DMS 273 (cell line): ENCODE results near the gene KLHL42.
A peak's percentile ranks its signal among the peaks of the same experiment; 100 is the strongest.
"Not testable (repeated sequence)": the region's sequence is repeated elsewhere in the genome, so short reads cannot be mapped to it uniquely, and the experiment has no call there.

Experiments used
- DNase-seq: peaks from one replicate; lab custom pipeline; 2025; ENCODE audit not compliant: unreplicated experiment; lab: John Stamatoyannopoulos, UW

The KLHL42 gene, protein sequence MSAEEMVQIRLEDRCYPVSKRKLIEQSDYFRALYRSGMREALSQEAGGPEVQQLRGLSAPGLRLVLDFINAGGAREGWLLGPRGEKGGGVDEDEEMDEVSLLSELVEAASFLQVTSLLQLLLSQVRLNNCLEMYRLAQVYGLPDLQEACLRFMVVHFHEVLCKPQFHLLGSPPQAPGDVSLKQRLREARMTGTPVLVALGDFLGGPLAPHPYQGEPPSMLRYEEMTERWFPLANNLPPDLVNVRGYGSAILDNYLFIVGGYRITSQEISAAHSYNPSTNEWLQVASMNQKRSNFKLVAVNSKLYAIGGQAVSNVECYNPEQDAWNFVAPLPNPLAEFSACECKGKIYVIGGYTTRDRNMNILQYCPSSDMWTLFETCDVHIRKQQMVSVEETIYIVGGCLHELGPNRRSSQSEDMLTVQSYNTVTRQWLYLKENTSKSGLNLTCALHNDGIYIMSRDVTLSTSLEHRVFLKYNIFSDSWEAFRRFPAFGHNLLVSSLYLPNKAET

DNA sequence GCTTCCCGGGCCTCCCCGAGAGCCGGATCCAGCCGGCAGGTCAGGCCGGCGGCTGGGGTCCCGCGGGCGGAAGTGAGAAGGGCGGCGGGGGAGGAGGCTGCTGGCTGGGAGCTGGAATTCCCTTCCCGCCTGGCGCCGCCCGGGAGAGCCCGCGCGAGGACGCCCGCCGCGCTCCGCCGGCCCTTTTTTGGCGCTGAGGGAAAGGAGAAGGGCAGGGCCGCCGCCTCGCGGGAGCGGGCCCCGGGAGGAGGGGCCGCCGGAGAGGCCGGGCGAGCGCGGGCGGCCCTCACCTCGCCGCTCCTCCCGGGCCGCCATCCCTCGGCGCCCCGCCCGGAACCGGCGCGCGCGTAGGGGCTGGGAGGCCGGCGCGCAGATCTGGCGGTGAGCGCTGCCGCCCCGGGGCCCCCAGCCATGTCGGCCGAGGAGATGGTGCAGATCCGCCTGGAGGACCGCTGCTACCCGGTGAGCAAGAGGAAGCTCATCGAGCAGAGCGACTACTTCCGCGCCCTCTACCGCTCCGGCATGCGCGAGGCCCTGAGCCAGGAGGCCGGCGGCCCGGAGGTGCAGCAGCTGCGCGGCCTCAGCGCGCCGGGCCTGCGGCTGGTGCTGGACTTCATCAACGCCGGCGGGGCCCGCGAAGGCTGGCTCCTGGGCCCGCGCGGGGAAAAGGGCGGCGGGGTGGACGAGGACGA lies at the start of gene KLHL42, which contains the start of gene MANSC4:
Gene KLHL42 (plus strand): TSS at position 314 of the 692 bp plus-strand sequence. CDS start 98 bp downstream, at position 412.
Gene MANSC4 (minus strand): TSS at position 317 of the 692 bp plus-strand sequence. CDS start 8,960 bp downstream, outside the sequence.
- peak; percentile 85 for DNase-seq

DNA sequence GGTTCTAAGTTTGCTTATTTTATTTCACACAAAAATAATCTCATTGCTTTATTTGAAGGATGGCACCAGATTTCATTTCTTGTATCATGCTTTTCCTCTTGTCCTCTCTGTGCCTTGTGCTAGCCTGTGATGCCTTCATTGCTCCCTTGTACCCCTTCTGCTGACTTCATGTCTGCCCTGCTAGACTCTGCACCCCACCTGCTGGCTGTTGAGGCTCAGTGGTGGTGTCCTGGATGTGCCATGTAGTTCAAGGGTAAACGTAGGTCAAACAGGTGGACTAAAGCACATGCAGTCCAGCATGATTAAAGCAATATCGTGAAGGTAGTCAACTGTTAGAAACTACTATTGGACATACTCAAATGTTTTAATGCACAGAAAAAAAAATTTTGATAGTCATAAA lies 47.8 kb upstream of the KLHL42 start:
- DNase-seq: peak; percentile 2

DNA sequence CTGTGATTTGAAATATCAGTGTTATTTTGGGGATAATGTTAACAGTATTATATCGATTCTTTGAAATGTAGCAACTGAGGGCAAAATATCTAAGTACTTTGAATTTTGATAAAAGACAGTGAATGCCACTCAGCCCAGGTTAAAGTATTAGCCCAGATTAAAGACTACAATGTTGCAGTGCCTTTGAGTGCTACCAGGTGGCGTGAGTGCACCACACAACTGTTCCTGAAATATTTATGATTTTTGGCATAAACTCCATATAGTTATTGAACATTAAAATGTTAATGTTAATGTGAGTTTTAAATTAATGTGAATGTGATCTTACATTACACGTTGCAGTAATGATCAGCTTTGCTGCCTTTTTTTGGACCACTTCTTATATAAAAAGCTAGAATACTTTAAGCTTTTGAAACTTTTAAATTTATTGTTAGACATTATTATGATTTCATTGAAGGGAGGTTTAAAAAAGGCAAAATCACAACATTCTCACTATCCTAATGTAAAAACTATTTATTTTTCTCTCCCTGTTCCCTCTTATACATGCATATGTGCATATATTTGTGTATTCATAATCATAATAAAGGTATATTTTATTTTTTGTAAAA lies 46.9 kb upstream of the KLHL42 start:
- DNase-seq: peak; percentile 49

DNA sequence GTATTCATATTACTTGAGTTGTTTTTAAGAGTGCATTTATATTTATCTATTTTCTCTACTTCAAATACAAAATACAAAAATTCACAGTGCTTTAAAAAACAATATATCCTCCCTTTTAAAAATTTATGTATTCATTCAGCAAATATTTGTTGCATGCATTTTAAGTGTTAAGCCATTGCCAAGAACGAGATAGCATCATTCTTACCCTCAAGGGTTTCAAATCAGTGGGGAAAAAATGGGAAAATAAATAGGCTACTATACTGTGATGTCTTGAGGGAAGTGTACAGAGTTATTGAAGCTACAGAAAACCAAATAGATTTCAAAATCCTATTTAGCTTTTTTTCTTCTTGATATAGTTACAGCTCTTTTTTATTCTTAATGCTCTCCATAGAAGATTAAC lies 46.2 kb upstream of the KLHL42 start:
- no peak for DNase-seq

DNA sequence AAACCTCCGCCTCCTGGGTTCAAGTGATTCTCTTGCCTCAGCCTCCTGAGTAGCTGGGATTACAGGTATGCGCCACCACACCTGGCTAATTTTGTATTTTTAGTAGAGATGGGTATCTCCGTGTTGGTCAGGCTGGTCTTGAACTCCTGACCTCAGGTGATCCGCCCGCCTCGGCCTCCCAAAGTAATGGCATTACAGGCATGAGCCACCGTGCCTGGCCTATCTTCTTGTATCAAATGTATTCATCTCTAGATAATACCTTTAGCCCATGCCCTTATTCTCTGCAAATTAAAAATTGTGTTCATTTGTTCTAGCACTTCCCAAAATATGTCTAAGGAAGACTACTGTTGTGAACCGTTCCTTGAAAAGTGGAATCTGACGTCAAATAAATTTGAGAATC lies 45.7 kb upstream of the KLHL42 start:
- not testable (repeated sequence) for DNase-seq

DNA sequence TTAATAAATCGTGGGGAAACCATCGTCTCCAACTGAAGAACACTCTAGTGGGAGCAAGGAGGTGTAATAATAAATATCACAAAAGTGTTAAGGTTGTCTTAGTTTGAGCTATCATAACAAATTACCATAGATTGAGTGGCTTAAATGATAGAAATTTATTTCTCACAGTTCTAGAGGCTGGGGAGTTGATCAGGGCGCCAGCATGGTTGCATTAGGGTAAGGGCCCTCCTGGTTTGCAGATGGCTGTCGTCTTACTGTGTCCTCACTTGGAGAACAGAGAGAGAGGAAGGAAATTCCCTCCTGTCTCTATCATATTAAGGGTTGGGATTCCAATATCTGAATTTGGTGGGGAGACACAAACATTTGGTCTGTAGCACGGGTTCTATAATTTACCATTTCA lies 36.4 kb upstream of the KLHL42 start:
- no peak for DNase-seq

DNA sequence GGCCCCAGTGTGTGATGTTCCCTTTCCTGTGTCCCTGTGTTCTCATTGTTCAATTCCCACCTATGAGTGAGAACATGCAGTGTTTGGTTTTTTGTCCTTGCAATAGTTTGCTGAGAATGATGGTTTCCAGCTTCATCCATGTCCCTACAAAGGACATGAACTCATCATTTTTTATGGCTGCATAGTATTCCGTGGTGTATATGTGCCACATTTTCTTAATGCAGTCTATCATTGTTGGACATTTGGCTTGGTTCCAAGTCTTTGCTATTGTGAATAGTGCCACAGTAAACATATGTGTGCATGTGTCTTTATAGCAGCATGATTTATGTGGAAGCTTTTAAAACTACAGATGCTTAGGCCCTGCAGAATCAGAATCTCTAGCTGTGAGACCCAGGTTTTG lies 34.3 kb upstream of the KLHL42 start:
- not testable (repeated sequence) for DNase-seq

DNA sequence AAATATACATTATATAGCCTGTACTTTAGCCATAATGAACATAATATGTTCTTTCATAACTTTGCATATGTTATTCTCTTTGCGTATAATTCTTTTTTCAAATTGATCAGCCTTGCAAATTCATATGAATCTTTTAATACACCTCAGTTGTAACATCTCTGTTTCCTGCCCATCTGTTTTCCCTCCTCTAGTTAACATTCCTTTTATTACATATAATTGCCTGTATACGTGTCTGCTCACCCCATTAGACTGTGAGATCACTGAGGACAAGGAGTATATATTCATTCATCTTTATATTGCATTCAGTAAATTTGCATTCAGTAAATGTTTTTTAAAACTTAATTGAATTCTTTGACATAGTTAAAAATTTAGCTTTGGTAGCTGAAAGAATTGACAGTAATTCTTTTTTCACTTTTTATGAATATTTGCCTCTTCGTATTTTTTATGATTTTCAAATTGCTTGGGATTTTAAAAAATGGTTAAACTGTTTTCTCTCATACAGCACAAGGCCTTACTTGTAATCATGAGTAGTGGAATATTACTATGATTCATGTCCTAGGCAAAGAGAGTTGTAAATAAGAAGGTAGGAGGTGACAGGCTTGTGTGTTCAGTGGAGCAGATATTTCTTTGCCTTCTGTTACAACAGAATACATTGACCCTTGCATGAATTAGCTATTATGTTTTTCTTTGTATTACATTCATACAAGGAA lies 32.8 kb upstream of the KLHL42 start:
- DNase-seq: peak; percentile 3

DNA sequence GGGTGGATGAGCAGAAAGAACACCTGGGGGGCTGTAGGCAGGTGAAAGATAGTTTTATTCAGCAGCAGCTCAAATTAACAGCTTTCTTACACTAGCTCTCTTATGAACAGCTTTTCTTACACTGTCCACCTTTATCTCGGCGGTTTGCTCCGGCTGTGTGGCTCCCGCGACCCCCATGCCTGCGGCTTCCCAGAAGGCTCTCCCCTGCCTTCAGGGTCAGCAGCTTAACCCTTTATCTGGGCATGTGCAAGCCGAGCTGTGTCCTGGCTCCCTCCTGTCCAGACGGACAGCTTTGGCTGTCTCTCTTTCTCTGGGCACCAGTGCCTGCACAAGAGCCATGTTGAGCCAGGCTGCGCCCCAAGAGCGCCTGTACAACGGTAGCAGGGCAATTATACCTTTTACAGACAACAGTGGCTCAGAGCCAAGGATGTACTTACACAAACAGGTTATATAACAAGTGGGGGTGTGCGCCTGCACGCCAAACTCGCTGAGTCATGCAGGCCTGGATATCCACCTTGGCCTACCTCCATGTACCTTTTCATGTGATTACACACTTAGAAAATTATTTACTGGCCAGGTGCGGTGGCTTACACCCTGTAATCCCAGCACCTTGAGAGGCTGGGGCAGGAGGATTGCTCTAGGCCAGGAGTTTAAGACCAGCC lies 28.5 kb upstream of the KLHL42 start:
- peak; percentile 3 for DNase-seq

DNA sequence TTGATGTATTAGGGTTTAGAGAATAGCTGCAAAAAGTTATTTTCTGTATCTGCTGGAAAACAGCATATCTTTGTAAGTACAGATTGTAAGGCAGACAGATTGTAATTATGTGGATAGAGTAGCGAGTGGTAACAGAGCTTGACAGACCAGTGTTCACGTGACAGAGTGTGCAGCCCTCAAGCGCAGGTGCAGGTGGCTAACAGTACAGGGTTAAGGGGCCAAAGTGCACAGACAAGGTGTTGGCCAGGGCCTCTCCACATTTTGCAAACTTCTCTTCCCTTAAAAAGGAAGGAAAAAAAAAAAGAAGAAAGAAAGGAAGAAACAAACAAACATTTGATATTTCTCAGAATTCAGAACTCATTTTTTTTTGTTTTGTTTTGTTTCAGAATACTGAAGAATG lies 25.2 kb upstream of the KLHL42 start:
- DNase-seq: no peak

DNA sequence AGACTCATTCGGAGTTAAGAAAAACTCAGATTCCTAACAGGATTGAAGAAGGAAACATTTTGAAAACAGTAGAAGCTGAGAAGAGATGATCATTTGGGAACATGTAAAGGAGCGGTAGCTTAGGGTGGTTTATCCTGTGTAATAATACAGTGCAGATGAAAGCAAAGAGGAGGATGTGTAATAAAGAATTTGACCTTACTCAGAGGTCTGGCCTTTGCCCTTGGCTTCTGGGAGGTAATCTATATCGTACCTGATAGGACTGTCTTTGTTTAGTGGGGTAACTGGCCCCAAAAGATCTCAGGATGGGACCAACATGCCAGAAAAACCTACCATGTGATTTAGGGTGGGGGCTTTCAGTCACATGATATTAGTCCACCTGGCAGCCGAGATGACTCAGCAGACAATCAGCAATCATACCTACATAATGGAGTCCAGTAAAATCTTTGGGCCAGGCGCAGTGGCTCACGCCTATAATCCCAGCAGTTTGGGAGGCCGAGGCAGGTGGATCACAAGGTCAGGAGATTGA lies 23.3 kb upstream of the KLHL42 start:
- no peak for DNase-seq

DNA sequence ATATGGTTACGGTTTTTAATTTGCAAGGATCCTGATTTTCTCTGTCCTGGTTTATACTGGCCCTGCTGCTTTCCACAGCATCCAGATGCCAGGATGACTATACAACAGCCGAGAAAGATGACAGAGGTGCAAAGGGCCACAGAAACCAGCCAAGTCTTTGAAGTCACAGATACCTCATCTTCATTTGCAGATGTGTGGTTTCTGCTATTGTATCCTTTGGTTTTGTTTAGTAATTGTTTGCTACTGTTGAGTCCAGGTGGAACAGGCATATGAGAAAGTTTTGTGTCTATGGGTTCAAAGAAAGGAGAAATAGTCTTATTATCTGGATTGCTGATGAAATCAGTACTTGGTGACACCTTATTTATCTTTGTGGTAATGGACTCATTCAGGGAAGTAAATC lies 17.3 kb upstream of the KLHL42 start:
- no peak for DNase-seq

DNA sequence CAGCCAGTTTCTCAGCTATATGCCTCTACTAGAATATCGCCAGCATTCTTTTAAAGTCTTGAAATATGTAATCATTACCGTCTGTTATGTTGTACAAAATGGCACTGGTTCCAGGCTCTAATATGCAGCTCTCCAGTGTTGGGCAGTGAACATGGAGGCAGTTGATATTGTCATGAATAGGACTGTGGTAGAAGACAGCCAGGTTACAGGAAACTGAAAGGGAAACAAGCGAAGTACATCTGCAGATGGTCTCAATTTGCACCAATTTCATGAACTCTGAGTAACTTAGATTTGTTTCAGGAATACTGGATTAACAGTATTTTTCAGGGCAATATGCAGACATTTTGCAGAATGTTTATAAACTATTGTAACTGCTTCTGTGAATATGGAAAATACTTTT lies 13.4 kb upstream of the KLHL42 start:
- no peak for DNase-seq

DNA sequence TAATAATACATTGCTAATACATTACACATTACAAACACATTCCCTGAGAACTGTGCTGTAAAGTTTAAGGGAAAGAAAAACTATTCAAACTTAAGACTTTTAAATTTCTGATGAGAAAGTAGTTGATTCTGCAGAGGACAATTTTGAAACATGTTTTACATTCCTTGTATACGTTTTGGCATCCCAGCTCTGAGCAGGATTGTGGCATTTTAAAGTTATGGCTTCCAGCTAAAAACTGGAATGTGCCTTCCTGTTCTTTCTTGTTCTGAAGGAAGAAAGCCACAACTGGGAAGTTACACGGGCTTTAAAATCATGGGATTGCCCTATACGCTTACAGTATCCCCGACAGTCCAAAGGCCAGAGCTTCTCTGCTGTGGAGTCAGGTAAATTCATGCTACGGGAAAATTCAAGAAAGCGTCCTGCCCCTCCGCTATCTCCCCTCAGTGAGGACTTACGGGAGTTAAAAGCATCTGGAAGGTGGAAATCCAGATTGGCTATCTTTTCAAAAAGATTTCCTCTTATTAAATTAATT lies 10.8 kb upstream of the KLHL42 start:
- no peak for DNase-seq

DNA sequence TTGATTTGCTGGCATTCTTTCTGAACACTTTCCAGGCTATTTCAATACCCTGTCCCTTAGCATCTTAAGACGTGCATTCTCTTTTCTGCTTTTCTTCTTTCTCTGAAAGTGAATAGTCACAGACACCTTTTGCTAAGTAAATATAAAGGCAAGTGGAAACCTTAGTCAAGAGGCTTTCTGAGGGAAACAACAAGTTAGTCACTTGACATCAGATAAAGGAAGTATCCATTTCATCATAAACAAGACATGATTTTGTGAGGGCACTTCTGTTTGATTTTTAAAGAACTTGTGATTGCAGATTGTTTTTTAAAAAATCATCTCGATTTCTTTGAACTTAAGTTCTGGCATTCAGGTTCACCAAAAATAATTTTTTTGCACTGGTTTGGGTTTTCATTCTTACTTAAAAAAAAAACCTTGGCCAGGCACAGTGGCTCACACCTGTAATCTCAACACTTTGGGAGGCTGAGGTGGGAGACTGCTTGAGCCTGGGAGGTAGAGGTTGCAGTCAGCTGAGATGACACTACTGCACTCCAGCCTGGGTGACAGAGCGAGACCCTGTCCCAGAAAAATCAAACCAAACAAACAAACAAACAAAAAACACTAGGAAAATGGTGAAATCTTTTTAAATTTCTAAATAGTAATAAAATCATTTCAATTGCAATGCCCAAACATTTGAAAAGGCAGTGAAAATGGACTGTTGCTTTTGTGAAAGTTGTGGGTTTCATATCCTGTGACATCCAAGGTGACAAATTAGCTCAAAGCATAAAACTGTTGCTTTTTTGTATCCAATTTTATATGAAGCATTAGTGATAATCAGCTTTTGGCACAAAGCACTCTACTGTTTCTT lies 8.3 kb upstream of the KLHL42 start:
- no peak for DNase-seq

DNA sequence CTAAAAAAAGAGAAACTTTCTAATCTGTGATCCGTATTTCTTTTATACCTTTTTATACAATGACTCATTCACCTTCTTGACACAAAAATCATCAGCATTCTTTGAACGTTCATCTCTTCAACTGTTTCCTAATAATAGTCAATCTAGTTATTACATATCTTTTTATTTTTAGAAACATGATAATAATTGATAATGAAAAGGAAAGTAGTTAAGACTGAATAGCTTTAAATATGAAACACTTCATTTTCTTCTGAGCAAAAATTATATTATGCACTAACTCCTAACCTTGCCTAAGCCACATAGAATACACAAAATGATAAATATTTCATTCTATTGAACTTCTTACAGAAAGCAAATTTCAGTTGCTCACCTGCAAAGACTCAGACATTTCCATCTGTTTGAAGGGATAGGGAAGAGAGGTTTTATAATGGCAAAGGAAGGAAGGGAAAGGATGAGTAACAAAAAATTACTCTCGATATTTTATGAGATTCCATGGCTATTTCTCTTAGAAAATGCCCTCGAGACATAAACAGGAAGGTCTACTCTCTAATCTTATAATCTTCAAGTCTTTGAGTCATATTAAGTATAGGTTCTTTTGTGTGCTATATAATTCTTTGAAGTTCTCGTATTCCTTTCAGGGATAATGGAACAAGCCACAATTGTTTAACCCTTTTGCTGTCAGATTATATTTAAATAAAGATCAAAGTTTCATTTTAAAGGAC lies 7.5 kb upstream of the KLHL42 start:
- no peak for DNase-seq

DNA sequence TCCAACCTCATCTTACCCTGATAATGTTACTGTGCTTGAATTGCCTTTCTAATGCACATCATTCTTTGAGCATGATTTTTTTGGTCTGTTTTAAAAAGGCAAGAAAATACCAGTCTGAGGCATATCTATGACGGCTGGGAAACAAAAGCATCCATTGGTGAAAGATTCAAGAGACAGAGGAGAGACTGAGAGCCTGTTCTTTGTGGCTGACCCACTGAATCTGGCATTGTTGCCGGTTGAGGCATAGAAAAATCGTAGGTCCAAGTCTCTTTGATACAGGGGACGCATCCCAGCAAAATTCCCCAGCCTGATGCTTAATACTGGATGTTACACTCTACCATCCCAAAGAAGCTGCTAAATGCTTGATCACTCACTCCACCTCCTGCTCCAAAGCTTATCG lies 2.9 kb upstream of the KLHL42 start:
- DNase-seq: no peak

DNA sequence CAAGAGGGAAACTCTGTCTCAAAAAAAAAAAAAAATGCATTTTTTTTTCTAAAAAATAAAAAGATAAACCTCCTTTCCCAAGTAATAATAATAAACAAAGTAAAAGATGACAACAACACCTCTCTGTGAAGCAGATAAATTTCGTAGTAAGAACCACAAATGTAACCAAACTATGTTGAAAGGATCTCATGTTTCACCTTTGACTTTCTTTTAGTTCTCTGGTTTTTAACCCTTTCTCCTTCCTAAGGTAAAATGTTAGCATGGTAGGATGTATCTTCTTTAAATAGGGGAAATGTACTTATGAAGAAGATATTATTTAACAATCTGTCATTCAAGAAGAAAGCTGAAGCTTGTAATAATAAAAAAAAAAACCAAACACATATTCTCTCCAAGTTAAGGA lies 1.8 kb upstream of the KLHL42 start:
- no peak for DNase-seq
